Measurements from ENCODE around the gene SLC29A1.
A peak's percentile ranks its signal among the peaks of the same experiment; 100 is the strongest.

Gene SLC29A1

DNA sequence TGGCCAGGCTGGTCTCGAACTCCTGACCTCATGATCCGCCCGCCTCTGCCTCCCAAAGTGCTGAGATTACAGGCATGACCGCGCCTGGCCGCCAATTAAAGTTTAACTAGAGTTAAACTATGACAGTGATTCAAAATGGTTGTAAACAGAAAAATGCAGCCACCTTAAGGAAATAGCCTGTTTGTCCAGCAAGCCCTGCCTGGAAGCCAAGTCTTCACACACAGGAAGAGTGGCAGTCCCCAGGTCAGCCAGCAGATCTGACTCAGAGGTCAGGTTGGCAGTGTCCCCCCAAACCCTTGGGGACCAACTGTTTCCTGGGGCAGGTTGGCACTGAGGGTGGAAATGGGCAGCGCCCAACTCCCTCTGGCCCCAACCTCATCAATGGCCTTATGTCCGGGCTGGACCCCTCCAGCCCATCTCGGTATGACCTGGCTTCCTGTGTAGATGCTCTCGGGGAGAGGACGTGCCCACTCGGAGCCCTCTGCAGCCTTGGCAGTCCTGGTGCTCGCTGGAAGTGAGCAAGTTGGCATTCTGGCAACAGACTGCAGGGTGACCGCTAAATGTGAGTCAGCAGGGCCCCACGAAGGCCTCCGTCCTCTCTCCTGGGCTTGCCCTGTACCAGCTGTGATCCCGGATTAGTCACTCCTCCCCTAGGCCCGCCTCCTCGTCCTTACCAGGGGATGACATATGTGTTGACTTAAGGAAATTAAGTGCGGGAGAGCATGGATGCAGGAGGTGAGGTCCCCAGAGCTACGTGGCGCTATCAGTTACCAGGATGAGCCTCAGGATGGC is 13.8 kb downstream of the SLC29A1 start:
- DNase-seq (ENCODE audit: low read depth in 2 of 2): peak in 1 of 2 donors; percentile 47

DNA sequence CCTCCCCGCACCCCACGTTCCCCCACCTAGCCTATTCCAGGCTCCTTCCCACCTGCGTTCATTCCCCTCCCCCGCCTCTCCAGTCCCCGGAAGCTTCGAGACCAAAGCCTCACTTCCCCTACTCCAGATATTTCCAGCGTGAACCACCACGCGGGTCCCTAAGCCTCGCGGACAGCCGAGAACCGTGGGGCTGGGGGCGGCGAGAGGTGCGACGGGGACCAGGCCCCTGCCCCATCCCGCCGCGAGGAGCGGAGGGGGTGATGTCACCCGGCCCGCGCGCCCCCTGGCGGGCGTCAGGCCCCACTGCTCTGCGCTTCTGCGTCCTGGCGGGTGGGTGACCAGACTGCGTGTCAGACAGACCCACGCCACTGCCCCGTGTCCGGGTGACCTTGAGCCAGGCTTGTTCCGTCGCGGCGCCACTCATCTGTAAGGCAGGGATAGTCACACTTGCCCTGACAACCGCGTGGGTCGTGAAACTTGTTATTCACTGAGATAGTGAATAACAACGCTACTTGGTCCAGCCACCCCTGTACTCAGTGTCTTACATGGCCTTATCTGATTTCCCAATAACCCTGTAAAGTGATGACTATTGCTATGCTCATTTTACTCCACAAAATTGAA is 14.5 kb downstream of the SLC29A1 start:
- peak; percentile 70 to 72 for DNase-seq (ENCODE audit: low read depth in 2 of 2)

DNA sequence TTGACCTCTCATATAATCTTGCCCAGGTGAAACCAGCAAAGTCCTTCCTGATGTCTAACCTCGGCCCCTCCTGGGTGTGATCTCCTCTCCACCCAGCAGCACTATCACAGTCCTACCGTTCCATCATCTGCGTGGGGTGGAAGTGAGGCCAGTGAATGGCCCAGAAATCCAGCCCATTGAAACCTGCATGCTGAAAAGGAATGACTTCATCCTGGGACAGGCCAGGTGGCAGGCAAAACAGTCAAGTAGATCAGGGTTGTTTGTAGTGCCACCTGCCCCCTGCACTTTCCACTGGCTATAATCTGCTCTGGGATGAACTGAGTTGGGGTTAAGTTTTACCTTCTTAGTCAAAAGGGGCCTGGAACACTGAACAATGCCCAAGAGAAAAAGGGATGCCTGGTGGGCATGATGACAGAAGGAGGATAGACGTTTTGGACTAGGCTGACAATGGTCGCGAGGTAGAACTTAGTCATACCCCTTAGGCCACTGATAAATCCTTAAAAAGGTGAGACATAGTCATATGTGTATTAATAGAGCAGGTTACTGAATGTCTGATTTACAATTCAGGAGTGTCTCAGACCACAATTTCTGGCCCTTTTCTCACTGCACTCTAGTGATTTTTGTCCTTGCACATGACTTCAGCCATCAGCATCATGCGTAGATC is 15.4 kb downstream of the SLC29A1 start:
- no peak for DNase-seq (ENCODE audit: low read depth in 2 of 2)

DNA sequence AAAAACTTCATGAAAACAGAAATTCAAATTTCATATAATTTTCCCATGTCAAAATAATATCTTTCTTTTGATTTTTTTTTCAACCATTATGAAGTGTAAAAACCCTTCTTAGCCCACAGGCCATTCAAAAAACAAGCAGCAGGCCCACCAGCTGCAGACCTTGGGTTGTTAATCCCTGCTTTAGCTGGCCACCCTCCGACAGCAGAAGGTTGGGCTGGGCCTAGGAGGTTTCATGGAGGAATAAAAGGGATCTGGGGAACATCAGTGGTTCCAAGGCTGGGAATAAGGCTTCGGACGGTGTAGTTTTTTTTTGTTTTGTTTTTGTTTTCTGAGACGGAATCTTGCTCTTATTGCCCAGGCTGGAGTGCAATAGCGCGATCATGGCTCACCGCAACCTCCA is 19.9 kb downstream of the SLC29A1 start:
- no peak for DNase-seq (ENCODE audit: low read depth in 2 of 2)

DNA sequence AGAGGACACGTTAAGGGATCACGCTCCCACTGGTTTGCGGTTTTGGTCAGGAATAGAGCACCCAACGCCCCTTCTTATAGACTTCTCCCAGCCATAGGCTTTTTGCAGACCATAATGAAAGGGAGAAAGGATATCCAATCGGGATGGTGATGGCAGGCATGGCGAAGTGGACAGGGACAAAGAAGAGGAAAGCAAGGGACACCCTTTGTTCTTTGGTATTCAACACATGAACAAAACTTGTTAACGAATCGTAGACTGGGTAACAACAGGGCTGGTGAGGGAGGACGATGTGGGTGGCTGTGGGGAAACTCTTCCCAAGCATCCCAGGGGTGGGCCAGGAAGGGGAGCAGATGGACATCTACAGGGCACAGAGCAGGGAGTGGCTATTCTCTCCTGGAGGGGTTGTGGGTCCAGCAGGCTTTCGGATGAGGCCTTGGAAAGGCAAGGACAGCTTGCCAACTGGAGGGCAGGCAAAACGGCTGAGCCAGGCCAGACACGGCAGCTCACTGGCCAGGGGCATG is 22.1 kb downstream of the SLC29A1 start:
- no peak for DNase-seq (ENCODE audit: low read depth in 2 of 2)

DNA sequence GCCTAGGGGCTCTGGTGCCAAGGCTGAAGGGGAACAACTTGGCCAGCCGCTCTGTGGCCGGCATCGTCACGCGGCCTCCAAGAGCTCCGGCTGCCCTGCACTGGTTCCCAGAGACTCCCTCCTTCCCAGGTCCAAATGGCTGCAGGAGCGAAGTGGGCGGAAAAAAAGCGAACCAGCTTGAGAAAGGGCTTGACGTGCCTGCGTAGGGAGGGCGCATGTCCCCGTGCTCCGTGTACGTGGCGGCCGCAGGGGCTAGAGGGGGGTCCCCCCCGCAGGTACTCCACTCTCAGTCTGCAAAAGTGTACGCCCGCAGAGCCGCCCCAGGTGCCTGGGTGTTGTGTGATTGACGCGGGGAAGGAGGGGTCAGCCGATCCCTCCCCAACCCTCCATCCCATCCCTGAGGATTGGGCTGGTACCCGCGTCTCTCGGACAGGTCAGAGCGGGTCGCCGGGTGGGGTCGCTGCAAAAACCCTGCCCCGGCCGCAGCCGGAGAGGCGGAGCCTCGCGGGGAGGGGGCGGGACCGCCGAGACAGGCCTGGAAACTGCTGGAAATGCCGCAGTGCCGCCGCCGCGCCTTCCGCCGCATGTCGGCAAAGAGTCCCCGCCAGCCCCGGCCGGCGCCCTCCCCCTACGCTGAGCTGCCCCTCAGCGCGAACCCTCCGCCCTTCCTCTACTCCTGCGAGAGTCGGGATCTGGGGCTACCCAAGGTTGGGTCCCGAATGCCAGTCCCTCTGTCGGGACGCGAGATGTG is 22.7 kb downstream of the SLC29A1 start:
- DNase-seq (ENCODE audit: low read depth in 2 of 2): peak; percentile 77 to 89

DNA sequence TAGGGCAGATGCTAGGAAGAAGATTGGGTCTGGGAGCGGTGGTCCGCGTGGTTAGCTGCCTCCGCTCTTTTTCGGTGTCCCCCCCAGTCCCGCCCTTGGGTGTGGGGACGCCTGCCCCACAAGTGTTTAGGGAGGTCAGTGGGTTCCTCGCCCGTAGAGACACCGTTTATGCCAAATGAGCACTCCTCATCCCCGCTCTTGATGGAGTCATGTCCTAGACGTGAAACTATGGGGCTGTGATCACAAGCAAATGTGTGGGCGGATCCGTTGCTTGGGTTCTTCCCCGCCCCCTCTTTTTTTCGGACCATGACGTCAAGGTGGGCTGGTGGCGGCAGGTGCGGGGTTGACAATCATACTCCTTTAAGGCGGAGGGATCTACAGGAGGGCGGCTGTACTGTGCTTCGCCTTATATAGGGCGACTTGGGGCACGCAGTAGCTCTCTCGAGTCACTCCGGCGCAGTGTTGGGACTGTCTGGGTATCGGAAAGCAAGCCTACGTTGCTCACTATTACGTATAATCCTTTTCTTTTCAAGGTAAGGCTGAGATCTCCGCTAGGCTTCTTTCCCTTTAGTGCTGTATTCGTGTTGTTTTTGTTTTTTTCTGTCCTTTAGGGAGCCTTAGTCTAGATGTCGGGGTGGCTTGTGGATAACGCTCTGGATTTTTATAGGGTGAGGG is 23.4 kb downstream of the SLC29A1 start, which contains the start of gene HSP90AB1:
TSS of gene HSP90AB1 (plus strand) at position 439 of the 675 bp plus-strand sequence. CDS start 1,529 bp downstream, outside the sequence.
- peak; percentile 83 to 96 for DNase-seq (ENCODE audit: low read depth in 2 of 2)

DNA sequence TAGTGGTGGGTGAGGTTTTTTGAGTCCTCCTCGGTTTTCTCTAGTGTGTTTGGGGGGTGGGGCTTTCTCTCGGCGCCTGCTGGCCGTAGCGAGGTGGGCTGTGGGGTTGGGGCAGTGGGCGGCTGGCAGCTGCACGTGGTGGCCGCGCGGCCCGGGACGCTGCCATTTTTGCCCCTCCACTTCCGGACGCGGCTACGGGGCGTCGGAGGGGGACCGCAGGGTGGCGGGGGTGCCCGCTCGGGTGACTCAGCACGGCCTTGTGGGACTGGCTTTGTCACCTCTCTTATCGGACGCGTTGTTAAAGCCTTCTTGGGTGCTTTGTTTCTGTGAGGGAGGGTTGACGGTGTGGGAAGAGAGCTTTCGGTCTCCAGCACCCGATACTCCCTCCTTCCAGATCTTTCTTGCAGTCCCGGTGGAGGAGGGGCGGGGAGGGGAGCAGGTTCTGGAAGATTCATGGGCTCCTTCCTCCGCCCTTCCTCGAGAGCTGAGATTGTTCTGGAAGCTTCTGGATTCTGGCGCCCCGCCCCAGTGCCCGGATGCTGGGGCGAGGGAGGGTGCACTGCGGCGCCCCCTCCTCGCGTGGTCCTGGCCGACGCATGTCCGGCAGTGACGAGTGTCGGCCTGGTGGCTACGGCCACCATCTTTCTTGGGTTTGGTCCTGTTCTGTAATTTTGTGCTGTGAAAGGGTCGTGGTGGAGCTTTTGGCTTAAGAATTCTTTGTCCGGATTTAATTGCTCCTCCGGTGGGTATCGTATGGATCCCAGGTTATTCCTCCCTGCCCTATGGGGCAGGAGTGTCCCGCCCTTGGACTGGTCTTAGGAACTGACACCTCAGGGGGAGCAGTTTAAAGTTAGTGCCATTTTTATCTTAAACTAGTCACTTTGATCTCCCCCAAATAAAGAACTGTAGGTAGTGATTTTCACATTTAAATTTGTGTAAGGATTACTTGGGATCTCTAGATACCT is 24.2 kb downstream of the SLC29A1 start:
- peak; percentile 82 to 89 for DNase-seq (ENCODE audit: low read depth in 2 of 2)

DNA sequence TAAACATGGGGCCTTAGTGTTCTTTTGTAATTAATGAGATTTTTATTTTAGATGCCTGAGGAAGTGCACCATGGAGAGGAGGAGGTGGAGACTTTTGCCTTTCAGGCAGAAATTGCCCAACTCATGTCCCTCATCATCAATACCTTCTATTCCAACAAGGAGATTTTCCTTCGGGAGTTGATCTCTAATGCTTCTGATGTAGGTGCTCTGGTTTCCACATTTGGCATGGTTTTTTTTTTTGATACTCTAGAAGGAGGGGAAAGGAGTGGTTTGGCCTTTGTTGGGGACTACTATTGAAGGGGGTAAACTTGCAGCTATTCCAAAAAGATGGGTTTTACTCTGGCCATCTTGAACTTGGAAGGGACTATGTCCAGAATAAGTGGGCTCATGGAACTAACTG is 25.2 kb downstream of the SLC29A1 start:
- DNase-seq (ENCODE audit: low read depth in 2 of 2): no peak

DNA sequence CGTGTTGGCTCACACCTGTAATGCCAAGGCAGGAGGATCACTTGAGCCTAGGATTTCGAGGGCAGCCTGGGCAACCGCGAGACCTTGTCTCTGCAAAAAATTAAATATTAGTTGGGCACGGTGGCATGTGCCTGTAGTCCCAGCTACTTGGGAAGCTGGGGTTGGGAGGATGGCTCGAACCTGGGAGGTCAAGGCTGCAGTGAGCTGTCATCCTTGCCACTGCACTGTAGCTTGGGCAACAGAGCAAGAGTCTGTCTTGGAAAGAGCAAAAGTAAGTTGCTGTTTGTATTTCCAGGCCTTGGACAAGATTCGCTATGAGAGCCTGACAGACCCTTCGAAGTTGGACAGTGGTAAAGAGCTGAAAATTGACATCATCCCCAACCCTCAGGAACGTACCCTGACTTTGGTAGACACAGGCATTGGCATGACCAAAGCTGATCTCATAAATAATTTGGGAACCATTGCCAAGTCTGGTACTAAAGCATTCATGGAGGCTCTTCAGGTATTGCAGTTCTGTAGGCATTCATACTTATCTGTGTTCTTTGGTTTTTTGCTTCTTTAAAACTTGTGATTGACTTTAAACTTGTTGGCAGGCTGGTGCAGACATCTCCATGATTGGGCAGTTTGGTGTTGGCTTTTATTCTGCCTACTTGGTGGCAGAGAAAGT is 25.8 kb downstream of the SLC29A1 start:
- DNase-seq (ENCODE audit: low read depth in 2 of 2): no peak

DNA sequence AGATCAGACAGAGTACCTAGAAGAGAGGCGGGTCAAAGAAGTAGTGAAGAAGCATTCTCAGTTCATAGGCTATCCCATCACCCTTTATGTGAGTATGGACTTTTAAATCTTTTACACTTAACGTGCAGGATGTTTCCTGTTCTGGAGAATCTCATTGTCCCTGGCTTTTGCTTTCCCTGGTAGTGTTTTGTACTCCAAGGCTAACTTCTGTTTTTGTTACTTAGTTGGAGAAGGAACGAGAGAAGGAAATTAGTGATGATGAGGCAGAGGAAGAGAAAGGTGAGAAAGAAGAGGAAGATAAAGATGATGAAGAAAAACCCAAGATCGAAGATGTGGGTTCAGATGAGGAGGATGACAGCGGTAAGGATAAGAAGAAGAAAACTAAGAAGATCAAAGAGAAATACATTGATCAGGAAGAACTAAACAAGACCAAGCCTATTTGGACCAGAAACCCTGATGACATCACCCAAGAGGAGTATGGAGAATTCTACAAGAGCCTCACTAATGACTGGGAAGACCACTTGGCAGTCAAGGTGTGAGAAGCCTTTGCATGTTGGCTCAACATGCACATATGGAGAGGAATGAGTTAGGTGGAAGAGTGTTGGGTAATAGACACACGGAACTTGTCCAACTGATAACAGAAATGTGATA is 26.8 kb downstream of the SLC29A1 start:
- DNase-seq (ENCODE audit: low read depth in 2 of 2): no peak

DNA sequence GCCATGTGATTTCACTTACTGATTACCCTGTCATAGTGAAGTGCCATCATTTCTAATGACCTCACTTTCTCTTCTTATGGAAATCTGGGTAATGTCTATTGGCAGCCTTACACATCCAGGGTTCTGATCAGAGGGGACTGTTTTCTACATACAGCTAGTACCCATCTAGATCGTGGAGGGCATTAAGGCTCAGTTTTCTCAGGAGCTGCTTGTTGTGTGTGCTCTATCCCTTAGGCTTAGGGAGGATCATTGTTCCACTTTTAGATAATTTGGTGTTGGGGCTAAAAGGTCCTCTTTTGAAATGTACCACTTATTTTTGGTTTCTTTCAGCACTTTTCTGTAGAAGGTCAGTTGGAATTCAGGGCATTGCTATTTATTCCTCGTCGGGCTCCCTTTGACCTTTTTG is 27.3 kb downstream of the SLC29A1 start:
- no peak for DNase-seq (ENCODE audit: low read depth in 2 of 2)

DNA sequence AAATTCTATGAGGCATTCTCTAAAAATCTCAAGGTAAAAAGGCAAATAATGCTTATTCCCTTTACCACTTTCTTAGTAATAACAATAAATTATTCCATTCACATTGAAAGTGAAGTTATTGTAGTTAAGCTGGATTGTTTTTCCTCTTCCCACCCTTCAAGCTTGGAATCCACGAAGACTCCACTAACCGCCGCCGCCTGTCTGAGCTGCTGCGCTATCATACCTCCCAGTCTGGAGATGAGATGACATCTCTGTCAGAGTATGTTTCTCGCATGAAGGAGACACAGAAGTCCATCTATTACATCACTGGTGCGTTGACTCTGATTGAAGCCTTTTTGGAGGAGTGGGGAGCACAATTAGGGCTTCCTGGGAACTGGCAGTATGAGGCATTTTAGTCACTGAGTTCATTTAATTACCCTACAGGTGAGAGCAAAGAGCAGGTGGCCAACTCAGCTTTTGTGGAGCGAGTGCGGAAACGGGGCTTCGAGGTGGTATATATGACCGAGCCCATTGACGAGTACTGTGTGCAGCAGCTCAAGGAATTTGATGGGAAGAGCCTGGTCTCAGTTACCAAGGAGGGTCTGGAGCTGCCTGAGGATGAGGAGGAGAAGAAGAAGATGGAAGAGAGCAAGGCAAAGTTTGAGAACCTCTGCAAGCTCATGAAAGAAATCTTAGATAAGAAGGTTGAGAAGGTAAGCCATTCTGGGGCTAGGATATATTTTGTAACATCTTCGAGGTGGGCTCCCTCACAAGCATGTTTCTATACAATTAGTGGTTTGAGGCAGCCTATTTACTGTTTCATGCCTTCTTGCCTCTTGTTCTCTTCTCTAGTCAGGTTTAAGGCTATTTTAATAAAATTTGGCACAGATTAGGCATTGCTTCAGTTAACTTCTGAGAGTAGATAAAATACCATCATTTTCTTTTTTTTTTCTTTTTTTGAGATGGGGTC is 28.5 kb downstream of the SLC29A1 start:
- DNase-seq (ENCODE audit: low read depth in 2 of 2): no peak

DNA sequence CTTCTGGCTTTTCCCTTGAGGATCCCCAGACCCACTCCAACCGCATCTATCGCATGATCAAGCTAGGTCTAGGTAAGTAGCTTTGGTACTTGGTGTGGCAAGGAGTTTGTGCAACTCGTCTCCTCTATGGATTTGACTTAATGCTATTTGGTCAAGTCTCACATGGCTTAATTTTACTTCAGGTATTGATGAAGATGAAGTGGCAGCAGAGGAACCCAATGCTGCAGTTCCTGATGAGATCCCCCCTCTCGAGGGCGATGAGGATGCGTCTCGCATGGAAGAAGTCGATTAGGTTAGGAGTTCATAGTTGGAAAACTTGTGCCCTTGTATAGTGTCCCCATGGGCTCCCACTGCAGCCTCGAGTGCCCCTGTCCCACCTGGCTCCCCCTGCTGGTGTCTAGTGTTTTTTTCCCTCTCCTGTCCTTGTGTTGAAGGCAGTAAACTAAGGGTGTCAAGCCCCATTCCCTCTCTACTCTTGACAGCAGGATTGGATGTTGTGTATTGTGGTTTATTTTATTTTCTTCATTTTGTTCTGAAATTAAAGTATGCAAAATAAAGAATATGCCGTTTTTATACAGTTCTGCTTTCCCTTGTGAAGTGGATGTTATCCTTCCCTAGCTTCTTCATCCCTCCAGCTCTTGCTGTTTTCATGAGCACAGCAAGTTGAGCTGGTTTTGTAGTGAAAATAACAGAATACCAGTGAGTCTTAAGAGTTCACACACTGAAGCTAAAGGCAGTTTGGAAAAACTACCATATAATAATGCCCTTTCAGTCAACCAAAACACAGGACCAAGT is 30.1 kb downstream of the SLC29A1 start:
- DNase-seq (ENCODE audit: low read depth in 2 of 2): no peak

DNA sequence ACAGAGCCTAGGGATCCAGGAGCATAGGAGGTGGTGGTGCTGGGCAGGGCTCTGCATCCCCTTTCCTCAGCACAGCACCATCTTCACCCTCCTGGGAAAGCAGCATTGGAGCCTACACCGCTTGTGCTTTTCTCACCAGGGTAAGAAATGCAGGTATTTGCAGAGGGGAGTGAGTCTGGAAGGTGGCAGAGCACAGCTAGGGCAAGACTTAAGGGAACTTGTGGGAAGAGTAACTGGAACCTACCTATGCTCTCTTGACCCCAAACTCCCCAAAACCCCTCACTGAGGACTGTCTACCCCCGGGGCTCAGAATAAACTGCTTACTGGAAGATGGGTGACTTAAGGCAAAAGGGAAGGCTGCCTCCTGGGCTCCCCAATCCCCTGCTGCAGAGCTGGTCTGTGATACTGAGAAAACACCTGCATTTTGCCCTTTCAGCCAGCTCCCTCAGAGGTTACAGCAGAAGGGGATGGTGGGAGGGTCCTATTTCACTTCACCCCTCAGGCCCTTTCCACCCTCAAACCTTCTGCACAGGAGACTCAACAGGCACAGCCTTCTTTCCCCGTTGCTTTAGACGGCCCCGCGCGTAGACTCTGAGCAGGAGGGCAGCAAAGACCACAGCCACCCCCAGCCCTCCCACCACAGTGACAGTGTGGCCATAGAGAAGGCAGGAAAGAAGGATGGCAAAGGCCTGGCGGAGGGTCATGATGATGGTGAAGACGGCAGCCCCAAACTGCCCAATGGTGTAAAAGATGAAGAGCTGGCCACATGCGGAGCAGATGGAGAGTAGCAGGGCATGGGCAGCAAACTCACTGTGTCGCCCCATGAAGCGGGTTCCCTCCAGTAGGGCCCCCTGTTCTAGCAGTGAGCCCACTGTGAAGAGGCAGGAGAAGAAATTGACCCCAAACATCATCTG is 31.1 kb downstream of the SLC29A1 start:
- DNase-seq (ENCODE audit: low read depth in 2 of 2): no peak

All from stimulated activated CD4-positive, alpha-beta T cell treated with anti-CD3 and anti-CD28 coated beads, Interleukin-1b, Interleukin-23, amount 100 ng/mL, for 4 hours (primary cell).